WTC11 (cell line): ENCODE results near the gene ZNRF1. TPM values are rescaled to one million over a fixed set of nuclear protein-coding genes. Genes with fewer than 3 reads are reported as not detected.

Experiments
- ATAC-seq: fragments of 200-7000 bp; cut with Tn5 transposase; 2 replicates; pipeline ENCODE4 v1.10.0; 2021; ENCODE audit warnings: mild to moderate bottlenecking, moderate library complexity
- CTCF ChIA-PET: fragments of 300-600 bp; sonication (Branson Sonifier 250); formaldehyde crosslinking; loops from one replicate; lab custom pipeline; 2021; ENCODE audit warnings: antibody characterized with exemption; lab: Charles Lee
- POLR2A ChIA-PET: fragments of 350-600 bp; sonication (Branson Sonifier 250); formaldehyde crosslinking; loops from one replicate; lab custom pipeline; 2021; ENCODE audit warnings: antibody characterized with exemption; lab: Charles Lee
- DNase-seq: peaks from one replicate; pipeline ENCODE4 v3.0.0; 2021; ENCODE audit warnings: low spot score
- H3K27ac Mint-ChIP-seq: 2 replicates; pipeline ENCODE4 v1.8.0; 2021; ENCODE audit warnings: mixed read lengths
- H3K27me3 Mint-ChIP-seq: 2 replicates; pipeline ENCODE4 v1.8.0; 2021; ENCODE audit warnings: low read depth, mild to moderate bottlenecking, moderate library complexity, mixed read lengths
- H3K36me3 Mint-ChIP-seq: 2 replicates; pipeline ENCODE4 v1.8.0; 2021; ENCODE audit warnings: mixed read lengths
- H3K4me1 Mint-ChIP-seq: 2 replicates; pipeline ENCODE4 v1.8.0; 2022; ENCODE audit warnings: mixed read lengths
- H3K4me3 Mint-ChIP-seq: 2 replicates; pipeline ENCODE4 v1.8.0; 2021; ENCODE audit warnings: mild to moderate bottlenecking, moderate library complexity, mixed read lengths
- H3K9me3 Mint-ChIP-seq: 2 replicates; pipeline ENCODE4 v1.8.0; 2021; ENCODE audit warnings: mixed read lengths
- AR ChIP-seq: fragments of 250-450 bp; sonication (Bioruptor Pico); IDR thresholded peaks from 2 replicates; pipeline ENCODE4 v1.9.0; 2021; ENCODE audit warnings: mild to moderate bottlenecking
- ARID4B ChIP-seq: sonication (generic); formaldehyde crosslinking; IDR thresholded peaks from 2 replicates; pipeline ENCODE4 v1.8.0; 2023; ENCODE audit warnings: missing genetic modification reagents, mild to moderate bottlenecking, borderline replicate concordance
- ATF1 ChIP-seq: sonication (generic); formaldehyde crosslinking; IDR thresholded peaks from 2 replicates; pipeline ENCODE4 v1.8.1; 2023; ENCODE audit warnings: mild to moderate bottlenecking, moderate library complexity, missing genetic modification reagents
- CDX4 ChIP-seq: fragments of 250-450 bp; sonication (Bioruptor Pico); IDR thresholded peaks from 2 replicates; pipeline ENCODE4 v1.9.0; 2021; ENCODE audit warnings: moderate library complexity, mild to moderate bottlenecking, inconsistent platforms, borderline replicate concordance
- CREB1 ChIP-seq: sonication (generic); formaldehyde crosslinking; IDR thresholded peaks from 2 replicates; pipeline ENCODE4 v1.8.0; 2023; ENCODE audit warnings: mild to moderate bottlenecking, missing genetic modification reagents
- EMX1 ChIP-seq: fragments of 250-450 bp; sonication (Bioruptor Pico); IDR thresholded peaks from 2 replicates; pipeline ENCODE4 v1.8.0; 2021; ENCODE audit warnings: mild to moderate bottlenecking
- FOXJ3 ChIP-seq: sonication (generic); formaldehyde crosslinking; IDR thresholded peaks from 2 replicates; pipeline ENCODE4 v1.9.0; 2021; ENCODE audit warnings: missing genetic modification reagents, mild to moderate bottlenecking, borderline replicate concordance
- FOXK1 ChIP-seq: sonication (generic); formaldehyde crosslinking; IDR thresholded peaks from 2 replicates; pipeline ENCODE4 v1.8.0; 2022; ENCODE audit warnings: mild to moderate bottlenecking, moderate library complexity, missing genetic modification reagents
- FOXP1 ChIP-seq: sonication (generic); formaldehyde crosslinking; IDR thresholded peaks from 2 replicates; pipeline ENCODE4 v1.8.0; 2022; ENCODE audit warnings: missing genetic modification reagents, mild to moderate bottlenecking, moderate library complexity, borderline replicate concordance
- GTF2I ChIP-seq: fragments of 250-450 bp; sonication (Bioruptor Pico); conservative IDR thresholded peaks from 2 replicates; pipeline ENCODE4 v1.4.0; 2021; ENCODE audit warnings: mild to moderate bottlenecking
- JAZF1 ChIP-seq: fragments of 250-450 bp; sonication (Bioruptor Pico); IDR thresholded peaks from 2 replicates; pipeline ENCODE4 v1.9.0; 2021; ENCODE audit warnings: moderate library complexity, mild to moderate bottlenecking, inconsistent platforms
- JUN ChIP-seq: sonication (generic); formaldehyde crosslinking; IDR thresholded peaks from 2 replicates; pipeline ENCODE4 v1.8.0; 2023; ENCODE audit warnings: mild to moderate bottlenecking, missing genetic modification reagents
- KAT7 ChIP-seq: sonication (generic); formaldehyde crosslinking; IDR thresholded peaks from 2 replicates; pipeline ENCODE4 v1.8.1; 2023; ENCODE audit warnings: missing genetic modification reagents, mild to moderate bottlenecking, borderline replicate concordance
- MXD4 ChIP-seq: fragments of 250-450 bp; sonication (Bioruptor Pico); IDR thresholded peaks from 2 replicates; pipeline ENCODE4 v1.8.0; 2021; ENCODE audit warnings: mild to moderate bottlenecking, moderate library complexity, borderline replicate concordance
- OVOL2 ChIP-seq: fragments of 250-450 bp; sonication (Bioruptor Pico); IDR thresholded peaks from 2 replicates; pipeline ENCODE4 v1.9.0; 2021; ENCODE audit warnings: mild to moderate bottlenecking, borderline replicate concordance
- SMAD4 ChIP-seq: sonication (generic); formaldehyde crosslinking; IDR thresholded peaks from 2 replicates; pipeline ENCODE4 v1.8.0; 2022; ENCODE audit warnings: mild to moderate bottlenecking, missing genetic modification reagents
- SOX15 ChIP-seq: fragments of 250-450 bp; sonication (Bioruptor Pico); IDR thresholded peaks from 2 replicates; pipeline ENCODE4 v1.9.0; 2021; ENCODE audit warnings: mild to moderate bottlenecking
- TCF7 ChIP-seq: sonication (generic); formaldehyde crosslinking; IDR thresholded peaks from 2 replicates; pipeline ENCODE4 v1.8.0; 2022; ENCODE audit warnings: mild to moderate bottlenecking, low read depth, missing genetic modification reagents, moderate library complexity
- TP53 ChIP-seq: sonication (generic); formaldehyde crosslinking; IDR thresholded peaks from 2 replicates; pipeline ENCODE4 v1.8.1; 2023; ENCODE audit warnings: mild to moderate bottlenecking, missing genetic modification reagents
- USF2 ChIP-seq: sonication (generic); formaldehyde crosslinking; IDR thresholded peaks from 2 replicates; pipeline ENCODE4 v1.8.1; 2023; ENCODE audit warnings: mild to moderate bottlenecking, missing genetic modification reagents, moderate library complexity
- ZBTB43 ChIP-seq: sonication (generic); formaldehyde crosslinking; IDR thresholded peaks from 2 replicates; pipeline ENCODE4 v1.8.1; 2023; ENCODE audit warnings: mild to moderate bottlenecking, missing genetic modification reagents
- ZNF281 ChIP-seq: sonication (generic); formaldehyde crosslinking; IDR thresholded peaks from 2 replicates; pipeline ENCODE4 v1.8.0; 2023; ENCODE audit warnings: mild to moderate bottlenecking, missing genetic modification reagents
- ZNF416 ChIP-seq: fragments of 250-450 bp; sonication (Bioruptor Pico); IDR thresholded peaks from 2 replicates; pipeline ENCODE4 v1.9.0; 2021; ENCODE audit warnings: mild to moderate bottlenecking, inconsistent platforms
- total RNA-seq: library from RNA; stranded (reverse); gene quantifications from 3 replicates; pipeline ENCODE4 v1.2.3, GENCODE V29; 2021

Gene ZNRF1
- total RNA-seq, 1 experiment from 2014 or later, result 47.6 TPM

- TF ChIP-seq AR (CRISPR knock-in tag) (no peak), OVOL2 (CRISPR knock-in tag) (no peak), ARID4B (no peak), FOXK1 (no peak), FOXP1 (CRISPR knock-in tag) (no peak)
Observed at GRCh38 chr16:75059411-75059810, 60.6 kb downstream of the ZNRF1 start (continued).

- CTCF ChIA-PET, result interaction anchor here (0.7 kb wide), 1 partner anchor 198 kb away, joined by 4 read pairs; no protein-coding TSS in a partner anchor
- H3K27ac Mint-ChIP-seq, result no peak overlapping the region
- POLR2A ChIA-PET, result no interaction called here
- H3K27me3 Mint-ChIP-seq, result no peaks in the 10 kb centered on the region
- H3K36me3 Mint-ChIP-seq, result no peaks in the 10 kb centered on the region
- DNase-seq (no peak), ATAC-seq (no peak)
- no peaks in the 10 kb centered on the region for H3K9me3 Mint-ChIP-seq
- no peak for TF ChIP-seq SOX15
- H3K4me3 Mint-ChIP-seq, result no peak overlapping the region
- H3K4me1 Mint-ChIP-seq, result peaks cover 46% of the 10 kb centered on the region
Observed at GRCh38 chr16:75060723-75061122, 61.9 kb downstream of the ZNRF1 start.

- no peaks in the 10 kb centered on the region for H3K9me3 Mint-ChIP-seq
- no peak for DNase-seq
- no peak for ATAC-seq
- H3K36me3 Mint-ChIP-seq, result no peaks in the 10 kb centered on the region
- CTCF ChIA-PET, result interaction anchor here (0.6 to 2.5 kb wide), 19 partner anchors 10 to 248 kb away, joined by 3 to 20 read pairs (median 5); partner anchors contain the start of gene ZNRF1
- POLR2A ChIA-PET, result no interaction called here
- H3K27me3 Mint-ChIP-seq, result no peaks in the 10 kb centered on the region
- no peak overlapping the region for H3K4me3 Mint-ChIP-seq
- peak overlapping the region; percentile 26 for H3K27ac Mint-ChIP-seq
- peaks cover 45% of the 10 kb centered on the region for H3K4me1 Mint-ChIP-seq
- no peak for TF ChIP-seq JAZF1
- no peak for TF ChIP-seq CDX4 (CRISPR knock-in tag)
- TF ChIP-seq USF2 (CRISPR knock-in tag), result no peak
- TF ChIP-seq SMAD4 (CRISPR knock-in tag), result no peak
- no peak for TF ChIP-seq CREB1 (CRISPR knock-in tag)
- no peak for TF ChIP-seq ZNF416 (CRISPR knock-in tag)
- TF ChIP-seq TCF7, result no peak
- no peak for TF ChIP-seq KAT7 (CRISPR knock-in tag)
- no peak for TF ChIP-seq ZNF281 (CRISPR knock-in tag)
- no peak for TF ChIP-seq EMX1
- no peak for TF ChIP-seq TP53 (CRISPR knock-in tag)
- TF ChIP-seq JUN (CRISPR knock-in tag), result no peak
- TF ChIP-seq MXD4 (CRISPR knock-in tag), result no peak
- TF ChIP-seq ATF1 (CRISPR knock-in tag), result no peak
- TF ChIP-seq GTF2I, result no peak
- TF ChIP-seq FOXJ3 (CRISPR knock-in tag), result no peak
- no peak for TF ChIP-seq ZBTB43 (CRISPR knock-in tag)
Observed at GRCh38 chr16:75061669-75062068, 62.8 kb downstream of the ZNRF1 start.
